Thyroid gland (tissue), 4 donors: Measurements from ENCODE around the gene LIN7B.

Experiments
- CTCF ChIP-seq, 6 experiments: fragments of 200-600 bp in 3 of 6; fragments of 450-650 bp in 3 of 6; sonication (generic) in 3 of 6; IDR thresholded peaks; one replicate each; pipeline ENCODE4 v1.5.1; 2016 to 2019; ENCODE audit warnings: antibody characterized with exemption in 6 of 6, mild to moderate bottlenecking in 2 of 6, inconsistent platforms in 1 of 6, moderate library complexity in 1 of 6
- POLR2A ChIP-seq, 2 donors: fragments of 450-650 bp; IDR thresholded peaks; one replicate each; pipeline ENCODE4 v1.6.1; 2017; ENCODE audit warnings: antibody characterized with exemption in 2 of 2, mild to moderate bottlenecking in 2 of 2, moderate library complexity in 1 of 2

- TF ChIP-seq CTCF (IDR thresholded peaks at IDR 0.05): no peak
- TF ChIP-seq POLR2A (IDR thresholded peaks at IDR 0.05): peak; percentile 2 to 88
Observed at GRCh38 chr19:49157445-49158224, 43.5 kb downstream of the LIN7B start, which contains the start of gene TRPM4.
